Stimulated activated CD4-positive, alpha-beta T cell treated with anti-CD3 and anti-CD28 coated beads, TNF-alpha, amount 100 ng/mL, for 1 hour (primary cell): ENCODE results near the gene OTUD7B.

Source experiments
- DNase-seq, 3 donors: peaks; one replicate each; pipeline ENCODE4 v3.0.0-alpha.2; 2020; ENCODE audit warnings: low read depth in 3 of 3, low spot score in 1 of 3

OTUD7B gene

DNA sequence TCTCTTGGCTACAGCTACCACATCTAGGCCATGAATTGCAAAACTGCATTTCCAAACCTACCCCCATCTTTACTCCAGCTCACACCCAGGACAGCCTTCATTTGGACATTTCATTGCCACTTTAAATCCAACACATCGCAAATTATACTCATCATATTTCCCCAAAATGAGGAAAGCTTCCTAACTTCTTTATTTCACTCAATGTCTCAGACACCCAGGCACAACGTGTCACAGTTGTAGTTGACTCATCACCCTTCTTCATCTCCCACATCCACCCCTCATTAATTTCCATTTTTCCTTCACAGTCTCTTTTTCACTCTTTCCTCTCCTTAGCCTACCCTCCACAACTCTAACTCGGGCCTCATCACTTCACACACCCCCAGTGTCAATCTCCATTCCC lies 6.7 kb downstream of the OTUD7B start:
- DNase-seq, result no peak

DNA sequence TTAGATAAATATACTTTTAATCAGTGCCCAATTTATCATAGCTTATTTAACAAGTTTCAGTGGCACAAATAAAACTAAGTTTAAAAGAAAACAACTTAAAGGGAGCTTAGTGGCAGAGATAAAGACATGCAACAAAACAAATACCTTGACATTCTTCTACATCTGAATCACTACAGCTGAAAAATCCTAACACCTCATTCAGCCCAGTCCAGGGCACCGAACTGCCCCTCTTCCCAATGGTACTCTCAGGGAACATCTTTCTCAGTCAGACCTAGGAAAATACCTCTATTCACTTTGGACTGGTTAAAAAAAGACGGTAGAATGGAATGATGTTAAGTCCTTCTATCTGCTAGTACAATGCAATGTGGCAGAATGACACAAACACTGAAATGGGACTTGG lies 8.3 kb downstream of the OTUD7B start:
- DNase-seq, result no peak

DNA sequence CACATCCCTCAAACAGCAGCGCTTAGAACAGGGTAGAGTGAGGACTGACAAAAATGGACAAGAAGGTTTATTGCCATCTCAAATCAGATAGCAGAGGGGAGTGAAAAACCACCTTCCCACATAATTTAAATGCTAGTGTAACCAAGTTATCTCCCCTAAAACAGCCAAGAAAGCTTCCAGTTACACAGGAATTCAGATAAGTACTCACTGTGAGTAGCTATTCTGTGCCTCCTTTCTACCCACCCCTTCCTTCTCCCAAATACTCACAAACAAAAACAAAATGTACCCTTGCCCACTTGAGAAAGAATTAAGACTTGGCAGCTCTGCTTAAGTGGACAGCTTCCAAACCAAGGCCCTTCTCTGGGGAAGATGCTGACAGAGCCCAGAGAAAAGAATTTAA lies 9.1 kb downstream of the OTUD7B start:
- DNase-seq, result no peak

- DNase-seq, result no peak
These were observed 12.8 kb downstream of the OTUD7B start for GRCh38 chr1:149997585-149998262.

DNA sequence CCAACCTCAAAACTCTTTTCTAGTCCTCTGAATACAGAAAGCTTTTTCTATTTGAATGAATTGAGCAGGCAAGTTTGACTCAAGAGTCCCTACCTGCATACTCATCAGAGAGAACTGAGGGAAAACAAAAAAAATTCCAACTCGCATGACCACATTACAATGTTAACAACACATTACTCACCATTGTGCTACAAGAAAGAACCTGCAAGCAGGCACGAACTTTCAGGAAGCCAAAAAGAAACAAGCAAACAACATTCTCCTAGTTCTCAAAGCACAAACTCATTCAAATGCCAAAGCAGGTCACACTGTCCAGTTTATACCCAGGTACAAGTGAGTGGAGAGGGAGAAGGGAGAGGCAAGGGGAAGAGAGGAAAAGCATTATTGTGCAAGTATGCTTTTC lies 14.6 kb downstream of the OTUD7B start:
- no peak for DNase-seq

DNA sequence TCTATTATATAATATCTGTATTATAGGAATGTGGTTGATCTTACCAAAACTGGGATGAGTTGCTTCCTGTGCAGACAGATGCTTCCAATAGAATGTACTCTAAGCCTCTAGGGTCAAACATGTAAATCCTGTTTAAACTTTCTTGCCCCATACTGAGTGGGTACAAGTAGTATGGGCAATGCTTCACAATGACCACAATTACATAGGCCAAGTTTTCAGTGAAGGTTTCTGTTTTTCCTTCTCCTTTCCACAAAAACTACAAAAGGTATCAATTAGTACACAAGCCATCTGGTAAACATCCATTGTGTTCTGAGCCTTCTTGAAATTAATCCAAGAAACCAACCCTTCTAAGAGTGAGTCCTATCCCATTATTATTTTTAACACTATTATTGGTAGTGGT lies 16.8 kb downstream of the OTUD7B start:
- no peak for DNase-seq

- DNase-seq, result no peak
These were observed 17.3 kb downstream of the OTUD7B start for GRCh38 chr1:149993181-149993580.

- no peak for DNase-seq
These were observed 23.3 kb downstream of the OTUD7B start for GRCh38 chr1:149987297-149987595.

- DNase-seq, result no peak
These were observed 23.8 kb downstream of the OTUD7B start for GRCh38 chr1:149986486-149987296.

DNA sequence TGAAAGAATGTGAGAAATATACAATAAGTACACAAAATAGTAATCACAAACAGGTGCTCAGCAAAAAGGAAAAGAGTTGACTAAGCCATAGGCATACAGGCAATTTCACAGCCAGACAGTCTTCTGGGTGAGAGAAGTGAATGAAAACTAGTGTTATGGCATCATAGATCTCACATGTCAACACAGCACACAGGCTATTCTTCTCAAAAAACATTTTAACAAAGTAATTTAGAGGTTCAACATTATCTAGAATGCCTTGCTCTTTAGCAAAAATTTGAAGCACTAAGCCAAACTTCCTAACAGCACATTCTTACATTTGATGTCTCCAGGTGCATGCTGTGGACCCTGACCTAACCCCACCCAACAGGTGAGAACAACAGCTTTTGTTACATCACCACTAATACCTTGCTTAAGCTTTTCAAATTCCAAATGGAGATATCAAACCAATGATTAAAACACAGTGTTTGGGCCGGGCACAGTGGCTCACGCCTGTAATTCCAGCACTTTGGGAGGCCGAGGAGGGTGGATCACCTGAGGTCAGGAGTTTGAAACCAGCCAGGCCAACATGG lies 30.5 kb downstream of the OTUD7B start:
- DNase-seq, result no peak

DNA sequence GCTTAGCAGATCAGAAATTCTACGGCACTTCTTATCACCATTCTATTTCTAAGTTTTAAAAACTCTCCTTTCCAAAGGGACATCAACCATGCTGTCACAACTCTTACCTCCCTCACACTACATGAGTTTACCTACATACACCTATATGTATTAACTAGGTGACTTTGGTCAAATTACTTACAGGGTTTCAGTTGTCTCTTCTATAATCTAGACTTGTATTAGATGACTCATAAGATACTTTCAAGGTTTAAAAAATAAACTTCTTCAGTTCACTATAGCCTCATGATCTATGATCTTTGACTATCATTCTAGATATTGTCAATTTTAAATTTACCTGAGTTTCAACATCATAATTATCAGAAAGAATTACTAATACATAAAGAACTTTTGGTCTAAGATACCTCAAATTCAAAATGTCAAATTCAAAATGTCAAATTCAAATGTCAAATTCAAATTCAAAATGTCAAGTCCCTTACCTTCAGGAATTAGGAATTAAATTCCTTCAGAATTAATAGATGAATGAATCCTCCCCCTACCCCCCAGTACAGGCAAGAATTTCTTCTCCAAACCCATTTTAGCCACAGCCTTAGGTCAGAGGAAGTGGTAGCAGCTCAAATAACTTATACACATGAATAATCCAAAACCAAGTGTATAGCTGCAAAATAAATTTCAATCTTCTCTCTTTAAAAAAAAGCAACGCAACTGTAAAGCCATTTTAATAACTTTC lies 31.1 kb downstream of the OTUD7B start:
- DNase-seq, result no peak

DNA sequence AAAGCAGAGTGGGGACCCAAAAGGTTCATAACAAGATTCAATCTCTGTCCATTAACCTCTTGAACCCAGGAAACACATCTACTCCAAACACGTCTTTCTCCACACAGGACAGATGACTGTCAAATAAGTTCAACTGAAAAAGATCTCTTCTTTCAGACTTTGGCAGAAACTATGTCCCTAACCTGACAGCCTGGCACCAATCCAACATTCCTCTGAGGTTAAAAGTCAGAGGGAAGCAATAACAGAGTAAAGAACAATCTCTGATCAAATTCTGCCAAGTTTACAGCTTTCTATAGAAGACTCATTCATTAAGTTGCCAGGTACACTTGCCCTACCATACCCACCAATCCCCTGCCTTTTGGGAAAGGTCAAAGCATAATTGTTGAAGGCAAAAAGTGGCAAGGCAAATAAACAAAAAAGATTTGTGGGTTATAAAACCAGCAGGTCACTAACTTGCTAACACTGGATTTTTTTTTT lies 31.9 kb downstream of the OTUD7B start:
- DNase-seq, result no peak

DNA sequence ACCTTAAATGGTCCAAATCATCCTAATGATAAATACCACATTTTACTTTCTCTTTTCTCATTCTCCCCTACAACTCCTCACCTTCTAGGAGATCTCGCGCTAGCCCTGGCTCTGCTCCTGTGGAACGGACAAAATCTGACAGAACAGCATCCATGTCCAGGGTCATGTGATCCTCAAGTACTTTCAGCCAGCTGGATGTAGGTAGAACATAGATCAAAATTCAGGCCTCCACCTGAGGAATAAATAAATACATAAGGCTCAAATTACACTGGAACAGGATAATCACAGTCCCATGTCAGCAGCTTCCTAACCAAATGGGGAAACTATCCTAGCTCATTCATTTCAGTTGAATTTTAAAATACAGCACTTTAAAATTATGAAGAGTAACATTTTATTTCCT lies 33.2 kb downstream of the OTUD7B start:
- DNase-seq, result no peak

GRCh38 chr1:149972547-149972946 lies 38.0 kb downstream of the OTUD7B start:
- DNase-seq, result no peak

DNA sequence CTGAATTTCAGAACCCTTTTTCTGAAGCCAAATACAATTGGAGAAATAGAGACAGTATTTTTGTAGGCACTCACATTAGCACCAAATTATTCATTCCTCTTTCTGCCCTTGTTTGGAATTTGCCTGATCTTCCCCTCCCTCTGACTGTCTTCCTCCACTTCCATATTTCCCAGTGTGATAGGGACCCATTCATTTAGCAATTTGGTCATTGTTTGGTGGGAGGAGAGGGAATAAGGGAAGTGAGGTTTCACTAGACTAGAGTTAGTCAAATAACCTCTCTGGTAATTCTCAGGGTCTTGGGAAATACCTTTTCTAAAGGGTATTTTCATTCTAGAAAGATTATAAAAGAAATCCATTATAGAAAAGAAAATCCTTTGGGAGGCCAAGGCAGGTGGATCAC lies 42.9 kb downstream of the OTUD7B start:
- no peak for DNase-seq

DNA sequence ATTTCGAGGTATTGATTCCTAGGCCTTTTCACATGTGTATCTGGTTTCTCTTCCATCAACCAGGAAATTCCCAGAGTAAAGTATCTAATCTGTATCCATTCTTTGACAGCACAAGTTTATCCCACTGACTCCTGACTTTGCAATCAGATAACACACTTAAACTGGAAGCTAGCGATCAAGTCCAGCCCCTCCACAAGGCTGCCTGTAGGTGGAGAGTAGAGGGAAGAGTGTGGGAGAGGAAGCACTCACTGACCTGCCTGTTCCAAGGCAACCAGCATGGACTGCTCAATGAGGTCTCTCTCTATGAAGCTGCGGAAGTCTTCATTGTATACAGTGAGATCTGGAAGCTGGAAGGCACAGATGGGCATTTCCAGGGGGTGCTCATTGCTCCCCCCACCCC lies 43.5 kb downstream of the OTUD7B start:
- no peak for DNase-seq

DNA sequence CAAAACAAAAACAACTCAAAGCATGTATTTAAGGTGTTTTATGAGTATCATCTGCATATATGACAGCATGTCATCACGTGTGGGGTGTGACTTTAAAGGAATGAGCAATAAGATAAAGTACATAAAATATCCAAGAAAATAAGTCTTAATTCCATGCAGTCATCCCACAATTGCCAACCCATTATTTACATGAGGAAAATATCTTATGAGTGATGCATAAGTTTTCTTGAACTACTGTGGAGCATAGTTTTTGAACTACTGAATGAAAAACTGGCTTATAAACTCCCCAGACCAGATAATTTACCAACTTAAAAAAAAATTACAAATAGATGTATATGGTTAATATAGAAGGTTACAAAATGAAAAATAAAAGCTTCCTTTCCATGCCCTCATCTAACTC lies 44.1 kb downstream of the OTUD7B start:
- no peak for DNase-seq

DNA sequence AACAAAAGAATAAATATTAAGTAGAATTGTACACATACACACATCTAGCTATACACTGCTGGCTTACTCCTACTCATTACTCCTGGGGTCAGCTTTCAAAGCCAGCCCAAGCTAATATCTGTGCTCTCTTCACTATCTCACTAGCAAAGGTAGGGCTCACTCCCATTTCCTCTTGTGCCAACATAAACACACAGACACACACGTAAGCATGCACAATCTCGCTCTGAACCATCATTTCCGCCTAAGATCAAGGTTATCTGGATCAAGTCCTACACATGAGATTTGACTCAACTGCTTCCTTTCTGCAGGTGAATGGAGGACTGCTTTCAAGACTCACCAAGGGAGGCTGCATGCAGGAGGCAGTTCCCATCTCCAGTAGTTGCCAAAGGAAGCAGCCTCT lies 45.1 kb downstream of the OTUD7B start:
- DNase-seq, result no peak

GRCh38 chr1:149963358-149963757 lies 47.2 kb downstream of the OTUD7B start:
- no peak for DNase-seq

DNA sequence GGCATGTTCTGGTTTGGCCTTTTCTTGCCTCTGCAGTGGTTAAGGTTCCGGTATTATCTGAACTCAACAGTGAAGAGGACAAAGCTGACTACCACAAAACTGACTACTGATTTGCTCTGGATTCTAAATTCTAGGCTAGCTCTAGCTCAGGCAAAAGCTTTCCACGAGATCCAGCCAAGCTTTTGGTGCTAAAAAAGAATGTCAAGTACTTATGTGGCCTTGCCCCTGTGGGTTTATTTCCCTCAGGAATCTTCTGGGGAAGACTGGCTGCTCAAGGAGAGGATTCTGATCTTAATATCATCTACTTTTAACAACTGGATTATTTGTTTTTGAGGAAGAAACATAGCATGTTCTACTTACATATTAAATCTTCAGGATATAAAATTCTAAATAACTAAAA lies 47.8 kb downstream of the OTUD7B start:
- DNase-seq, result no peak

DNA sequence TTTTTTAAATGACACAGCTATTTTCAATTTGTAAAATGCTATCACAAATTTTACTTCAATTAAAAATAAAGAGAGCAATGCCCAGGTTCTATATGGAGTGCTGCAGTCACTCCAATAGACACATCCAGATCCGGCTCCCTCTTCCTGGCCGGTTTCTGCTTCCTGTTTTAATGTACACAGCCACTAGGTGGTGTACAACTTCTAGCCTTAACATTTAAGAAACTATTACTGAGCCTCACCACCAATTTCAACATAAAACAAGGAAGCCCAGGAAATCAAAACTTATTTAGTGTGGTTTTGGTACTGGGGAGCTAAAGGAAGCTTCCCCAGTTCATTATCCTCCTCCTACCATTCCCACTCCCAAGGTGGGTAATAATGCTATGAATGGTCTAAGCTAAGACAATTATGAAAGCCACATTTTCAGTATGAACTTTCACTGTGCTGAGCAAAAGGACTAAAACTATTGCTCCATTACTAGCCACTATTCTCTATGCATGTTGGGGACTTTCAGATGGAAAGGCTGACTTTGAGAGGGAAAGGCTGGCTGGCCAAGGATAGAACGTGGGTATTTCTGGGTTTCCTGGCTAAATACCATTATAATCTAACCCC lies 48.4 kb downstream of the OTUD7B start:
- DNase-seq, result peak in 1 of 3 donors; percentile 12
